Neutrophil (primary cell): ENCODE data around the gene OSGEPL1.

ENCODE experiments used
- H3K27ac ChIP-seq: fragments of 200-600 bp; sonication (generic); 2 replicates; pipeline ENCODE4 v1.5.1; 2016; ENCODE audit warnings: mild to moderate bottlenecking, moderate library complexity
- H3K27me3 ChIP-seq: fragments of 200-600 bp; sonication (generic); 2 replicates; pipeline ENCODE4 v1.6.0; 2016; ENCODE audit warnings: mild to moderate bottlenecking
- H3K36me3 ChIP-seq: fragments of 200-600 bp; sonication (generic); 2 replicates; pipeline ENCODE4 v1.5.1; 2017
- H3K4me1 ChIP-seq, 2 experiments: fragments of 200-600 bp in 1 of 2; sonication (generic) in 1 of 2; 1 replicate in 1 of 2; 2 replicates in 1 of 2; pipeline versions ENCODE4 v1.5.1 to v1.6.1; 2013 to 2016; ENCODE audit warnings: low read depth in 1 of 2, low read length in 1 of 2, mild to moderate bottlenecking in 1 of 2, moderate library complexity in 1 of 2; ENCODE audit not compliant: control insufficient read depth in 1 of 2, insufficient read depth in 1 of 2
- H3K4me3 ChIP-seq, 2 experiments: fragments of 200-600 bp in 1 of 2; sonication (generic) in 1 of 2; 1 replicate in 1 of 2; 2 replicates in 1 of 2; pipeline ENCODE4 v1.5.1; 2013 to 2016; ENCODE audit warnings: low read depth in 1 of 2, low read length in 1 of 2, mild to moderate bottlenecking in 1 of 2, moderate library complexity in 1 of 2
- H3K9me3 ChIP-seq: fragments of 200-600 bp; sonication (generic); 2 replicates; pipeline ENCODE4 v1.5.1; 2016
- CTCF ChIP-seq: fragments of 200-600 bp; sonication (generic); IDR thresholded peaks from 2 replicates; pipeline ENCODE4 v1.5.1; 2016; ENCODE audit warnings: antibody characterized with exemption

The OSGEPL1 gene

DNA sequence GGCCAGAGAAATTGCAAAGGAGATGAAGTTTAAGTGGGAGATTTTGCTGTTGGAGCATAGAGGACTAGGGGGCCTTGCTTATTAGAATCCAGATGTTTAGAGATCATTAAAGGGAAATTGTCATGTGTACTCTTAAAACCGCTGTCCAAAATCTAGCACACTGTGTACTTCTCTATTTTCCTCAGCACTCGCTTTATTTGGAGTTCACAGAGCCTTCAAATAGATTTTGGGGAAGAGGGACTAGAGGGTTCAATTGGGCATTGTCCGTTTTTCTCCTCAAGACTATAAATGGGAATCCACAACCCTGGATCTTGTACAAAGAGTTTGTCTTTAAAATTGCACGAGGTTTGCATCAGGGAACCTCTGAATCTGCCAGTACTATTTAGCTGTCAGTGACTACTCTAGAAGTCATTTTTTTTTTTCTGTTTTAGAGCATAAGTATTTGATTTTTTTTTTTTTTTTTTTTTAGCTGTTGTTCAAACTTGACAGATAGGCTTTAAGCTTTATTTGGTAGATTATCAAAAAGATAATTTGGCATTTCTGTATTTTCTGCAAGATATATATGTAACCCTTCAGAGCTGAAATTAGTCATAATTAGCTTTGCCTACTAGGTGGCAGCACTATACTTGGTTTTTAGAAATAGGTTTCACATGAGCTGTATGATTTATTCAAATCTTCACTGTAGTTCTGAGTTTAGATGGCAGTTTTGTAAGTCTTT is 35.9 kb upstream of the OSGEPL1 start:
- Histone ChIP-seq H3K27me3 (no peaks in the 10 kb centered on the region), H3K4me1 (peaks cover 2 to 4% of the 10 kb centered on the region in 2 experiments), H3K9me3 (no peaks in the 10 kb centered on the region), H3K4me3 (no peak overlapping the region), H3K27ac (no peak overlapping the region), H3K36me3 (no peaks in the 10 kb centered on the region)
- TF ChIP-seq CTCF, result no peak

DNA sequence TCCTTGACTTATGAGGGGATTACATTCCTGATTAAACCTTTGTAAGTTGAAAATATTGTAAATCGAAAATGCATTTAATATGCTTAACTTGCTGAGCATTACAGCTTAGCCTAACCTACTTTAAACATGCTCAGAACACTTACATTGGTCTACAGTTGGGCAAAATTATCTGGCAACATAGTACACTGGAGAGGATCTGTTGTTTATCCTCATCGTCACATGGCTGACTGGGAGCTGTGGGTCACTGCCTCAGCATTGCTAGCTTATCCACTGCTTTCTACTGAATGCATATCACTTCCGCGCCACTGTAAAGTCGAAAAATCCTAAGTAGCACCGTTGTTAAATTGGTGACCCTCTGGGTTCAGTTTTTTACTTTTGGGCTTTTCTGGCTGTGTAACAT is 35.3 kb upstream of the OSGEPL1 start:
- Histone ChIP-seq H3K27me3 (no peaks in the 10 kb centered on the region), H3K4me1 (no peaks in the 10 kb centered on the region), H3K9me3 (no peaks in the 10 kb centered on the region), H3K27ac (no peak overlapping the region), H3K36me3 (no peaks in the 10 kb centered on the region), H3K4me3 (no peak overlapping the region)
- no peak for TF ChIP-seq CTCF

DNA sequence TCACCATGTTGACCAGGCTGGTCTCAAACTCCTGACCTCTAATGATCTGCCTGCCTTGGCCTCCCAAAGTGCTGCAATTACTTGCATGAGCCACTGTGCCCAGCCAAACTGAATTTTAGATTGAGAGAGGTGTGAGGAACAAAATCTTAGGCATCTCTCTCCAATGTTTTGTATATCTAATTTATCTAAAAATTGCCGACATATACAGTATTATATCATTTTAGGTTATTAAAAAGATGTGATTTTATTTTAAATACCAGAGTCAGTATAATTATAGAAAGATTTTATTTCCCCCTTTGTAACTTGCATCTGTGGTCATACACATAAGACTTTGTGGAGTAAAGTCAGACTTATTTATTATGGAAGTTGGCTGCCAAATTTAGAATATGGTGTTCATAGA is 31.7 kb upstream of the OSGEPL1 start:
- H3K9me3 ChIP-seq, result no peaks in the 10 kb centered on the region
- H3K27me3 ChIP-seq, result no peaks in the 10 kb centered on the region
- H3K27ac ChIP-seq, result no peak overlapping the region
- H3K36me3 ChIP-seq, result no peaks in the 10 kb centered on the region
- no peaks in the 10 kb centered on the region for H3K4me1 ChIP-seq
- no peak overlapping the region for H3K4me3 ChIP-seq
- no peak for TF ChIP-seq CTCF

GRCh38 chr2:189791338-189792042 is 28.9 kb upstream of the OSGEPL1 start:
- Histone ChIP-seq H3K9me3 (no peaks in the 10 kb centered on the region), H3K36me3 (no peaks in the 10 kb centered on the region), H3K27ac (no peak overlapping the region), H3K4me1 (no peaks in the 10 kb centered on the region), H3K27me3 (no peaks in the 10 kb centered on the region), H3K4me3 (no peak overlapping the region)
- TF ChIP-seq CTCF, result no peak

GRCh38 chr2:189783927-189784867 is 21.6 kb upstream of the OSGEPL1 start, which contains the start of the genes ORMDL1 and PMS1:
ORMDL1 (minus strand) TSS chr2:189784339; CDS start chr2:189782595, 1,744 bp downstream.
PMS1 (plus strand) TSS chr2:189784450; CDS start chr2:189791810, 7,360 bp downstream.
- Histone ChIP-seq H3K27me3 (no peaks in the 10 kb centered on the region), H3K4me1 (peaks cover 24 to 30% of the 10 kb centered on the region in 2 experiments), H3K4me3 (peak within 1 kb of the TSS; percentile 83 to 91), H3K36me3 (peaks cover 11% of the 10 kb centered on the region), H3K9me3 (no peaks in the 10 kb centered on the region), H3K27ac (peak within 1 kb of the TSS; percentile 98)
- TF ChIP-seq CTCF, result peak; percentile 46
